Measurements from ENCODE around the gene FBXW7.

DNA sequence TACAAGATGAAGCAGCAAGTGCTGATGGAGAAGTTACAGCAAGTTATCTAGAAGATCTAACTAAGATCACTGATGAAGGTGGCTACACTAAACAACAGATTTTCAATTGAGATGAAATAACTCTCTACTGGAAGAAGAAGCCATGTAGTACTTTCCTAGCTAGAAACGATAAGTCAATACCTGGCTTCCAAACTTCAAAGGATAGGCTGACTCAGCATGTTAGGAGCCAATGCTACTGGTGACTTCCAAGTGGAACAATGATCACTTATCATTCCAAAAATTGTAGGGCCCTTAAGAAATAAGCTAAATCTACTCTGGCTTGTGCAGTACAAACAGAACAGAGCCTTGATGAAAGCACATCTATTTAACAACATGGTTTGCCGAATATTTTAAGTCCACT lies 55.0 kb downstream of the FBXW7 start:
- TF ChIP-seq CTCF (IDR thresholded peaks at IDR 0.05) = no peak
- no peak for TF ChIP-seq POLR2A (IDR thresholded peaks at IDR 0.05)

Measured in thyroid gland (tissue), 4 donors.